Measurements from ENCODE around the gene PPIP5K1. TPM values are rescaled to one million over a fixed set of nuclear protein-coding genes. Genes with fewer than 3 reads are reported as not detected.
A peak's percentile ranks its signal among the peaks of the same experiment; 100 is the strongest.

Gene PPIP5K1
- total and polyA plus RNA-seq, 9 of the 15 experiments (the other 6 are each of a cell fraction or from before 2014, with no cell fraction given), result 2.5 to 74.6 (median 35.1) TPM

DNA sequence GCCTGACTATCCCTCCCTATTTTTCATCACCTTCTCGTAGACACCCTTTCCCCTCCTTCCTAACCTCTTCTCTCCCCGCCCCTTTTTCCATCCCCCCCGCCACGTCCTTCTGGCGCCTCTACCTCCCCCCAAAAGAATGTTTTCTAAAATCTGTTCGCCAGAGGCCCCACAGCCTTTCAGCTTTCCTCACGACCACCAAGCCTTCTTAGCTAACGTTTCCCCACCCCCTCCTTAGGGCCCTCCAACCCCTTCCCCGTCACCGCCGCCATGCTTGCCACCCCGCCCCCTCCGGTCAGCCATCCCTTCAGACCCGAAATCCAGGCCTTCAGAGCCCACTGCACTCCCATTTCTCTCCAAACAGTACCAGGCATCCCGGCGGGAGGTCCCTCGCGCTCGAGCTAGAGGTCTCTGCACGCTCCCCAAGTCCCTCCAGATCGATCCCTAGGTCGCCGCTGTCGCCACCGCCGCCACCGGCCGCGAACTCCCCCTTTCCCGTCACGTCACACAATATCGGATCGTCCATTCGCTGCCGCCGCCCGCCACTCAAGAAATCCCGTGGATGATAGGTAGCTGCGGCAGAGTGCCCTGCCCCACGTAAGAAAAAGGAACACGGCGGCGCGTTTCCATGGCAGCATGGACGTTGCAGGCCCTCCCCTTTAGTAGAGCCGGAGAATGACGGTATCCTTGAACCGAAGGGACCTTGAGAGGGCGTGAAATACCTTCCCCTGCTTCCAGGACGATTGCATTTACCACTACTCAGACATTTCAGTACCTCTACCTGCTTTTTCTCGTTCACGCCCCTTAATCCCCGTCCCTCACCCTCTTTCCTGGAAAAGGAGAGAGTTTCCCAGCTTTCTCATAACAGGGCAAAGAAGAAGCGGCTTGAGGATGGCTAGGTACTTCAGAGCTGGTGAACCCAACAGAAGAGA is 97.1 kb downstream of the PPIP5K1 start, which contains the start of gene TP53BP1 (continued):
- peak in 1 of 2 experiments; percentile 57; a peak in 1 of 4 replicates for TF ChIP-seq KDM1A (IDR thresholded peaks at IDR 0.05)
- TF ChIP-seq MCM3 (IDR thresholded peaks at IDR 0.05), result no peak
- peak; percentile 65 for TF ChIP-seq BMI1 (IDR thresholded peaks at IDR 0.05; ENCODE audit: low read length)
- no peak for TF ChIP-seq FUS (optimal IDR thresholded peaks at IDR 0.05; ENCODE audit: low read depth, low read length)
- peak; percentile 10; the same call in 1 of the 2 replicates for TF ChIP-seq FOXJ2 (tag; IDR thresholded peaks at IDR 0.05)
- no peak for TF ChIP-seq CBFA2T2 (conservative IDR thresholded peaks at IDR 0.05)
- no peak for TF ChIP-seq ZNF75A (CRISPR knock-in tag; IDR thresholded peaks at IDR 0.05)
- no peak for TF ChIP-seq RNF2 (IDR thresholded peaks at IDR 0.05)
- no peak for TF ChIP-seq BRD9 (IDR thresholded peaks at IDR 0.05; ENCODE audit: low read depth, partially characterized antibody)
- TF ChIP-seq ZNF143 (CRISPR knock-in tag; IDR thresholded peaks at IDR 0.05), result no peak
- TF ChIP-seq ZNF444 (CRISPR knock-in tag; IDR thresholded peaks at IDR 0.05), result no peak
- TF ChIP-seq TCF3 (CRISPR knock-in tag; IDR thresholded peaks at IDR 0.05), result no peak
- peak; percentile 77; the same call in 1 of the 2 replicates for TF ChIP-seq KLF13 (tag; IDR thresholded peaks at IDR 0.05; ENCODE audit: borderline replicate concordance, low read depth)
- peak; percentile 22 to 87; a peak in 2 of 4 replicates for TF ChIP-seq SIN3A (IDR thresholded peaks at IDR 0.05; ENCODE audit: borderline replicate concordance in 2 of 2, control insufficient read depth in 1 of 2, low read depth in 2 of 2, low read length in 2 of 2)
- no peak for TF ChIP-seq FIP1L1 (IDR thresholded peaks at IDR 0.05; ENCODE audit: low read depth, low read length, poor library complexity, severe bottlenecking)
- TF ChIP-seq, protein P1, sequence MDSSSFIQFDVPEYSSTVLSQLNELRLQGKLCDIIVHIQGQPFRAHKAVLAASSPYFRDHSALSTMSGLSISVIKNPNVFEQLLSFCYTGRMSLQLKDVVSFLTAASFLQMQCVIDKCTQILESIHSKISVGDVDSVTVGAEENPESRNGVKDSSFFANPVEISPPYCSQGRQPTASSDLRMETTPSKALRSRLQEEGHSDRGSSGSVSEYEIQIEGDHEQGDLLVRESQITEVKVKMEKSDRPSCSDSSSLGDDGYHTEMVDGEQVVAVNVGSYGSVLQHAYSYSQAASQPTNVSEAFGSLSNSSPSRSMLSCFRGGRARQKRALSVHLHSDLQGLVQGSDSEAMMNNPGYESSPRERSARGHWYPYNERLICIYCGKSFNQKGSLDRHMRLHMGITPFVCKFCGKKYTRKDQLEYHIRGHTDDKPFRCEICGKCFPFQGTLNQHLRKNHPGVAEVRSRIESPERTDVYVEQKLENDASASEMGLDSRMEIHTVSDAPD (CRISPR knock-in tag; IDR thresholded peaks at IDR 0.05), result no peak
- TF ChIP-seq CBX5 (IDR thresholded peaks at IDR 0.05; ENCODE audit: borderline replicate concordance, low read depth), result no peak
- no peak for TF ChIP-seq ZNF408 (CRISPR knock-in tag; IDR thresholded peaks at IDR 0.05; ENCODE audit: low read depth)
- TF ChIP-seq, protein P2, sequence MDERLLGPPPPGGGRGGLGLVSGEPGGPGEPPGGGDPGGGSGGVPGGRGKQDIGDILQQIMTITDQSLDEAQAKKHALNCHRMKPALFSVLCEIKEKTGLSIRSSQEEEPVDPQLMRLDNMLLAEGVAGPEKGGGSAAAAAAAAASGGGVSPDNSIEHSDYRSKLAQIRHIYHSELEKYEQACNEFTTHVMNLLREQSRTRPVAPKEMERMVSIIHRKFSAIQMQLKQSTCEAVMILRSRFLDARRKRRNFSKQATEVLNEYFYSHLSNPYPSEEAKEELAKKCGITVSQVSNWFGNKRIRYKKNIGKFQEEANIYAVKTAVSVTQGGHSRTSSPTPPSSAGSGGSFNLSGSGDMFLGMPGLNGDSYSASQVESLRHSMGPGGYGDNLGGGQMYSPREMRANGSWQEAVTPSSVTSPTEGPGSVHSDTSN (CRISPR knock-in tag; IDR thresholded peaks at IDR 0.05; ENCODE audit: low read depth), result peak; percentile 97
- TF ChIP-seq, protein P2 (tag; conservative IDR thresholded peaks at IDR 0.05; ENCODE audit: low read depth), result peak; percentile 99
- TF ChIP-seq EWSR1 (IDR thresholded peaks at IDR 0.05; ENCODE audit: borderline replicate concordance, low read depth, partially characterized antibody), result no peak
- peak; percentile 61; the same call in 1 of the 2 replicates for TF ChIP-seq GABPA (tag; conservative IDR thresholded peaks at IDR 0.05; ENCODE audit: low read depth)
- no peak for TF ChIP-seq HDAC3 (IDR thresholded peaks at IDR 0.05; ENCODE audit: borderline replicate concordance, partially characterized antibody)

All from K562 (cell line).